Choroid plexus epithelial cell (primary cell): ENCODE results near the gene RAD51B.

Source experiments
- DNase-seq: peaks from one replicate; pipeline ENCODE4 v3.0.0-alpha.2; 2010; ENCODE audit warnings: low read depth
- H3K4me3 ChIP-seq: 2 replicates; pipeline ENCODE4 v1.5.1; 2011; ENCODE audit warnings: low read depth, mild to moderate bottlenecking, control low read depth, low read length, moderate library complexity
- CTCF ChIP-seq: conservative IDR thresholded peaks from 2 replicates; pipeline ENCODE4 v1.5.1; 2011; ENCODE audit warnings: low read depth, mild to moderate bottlenecking, control low read depth, inconsistent platforms, low read length, moderate library complexity

Gene RAD51B

GRCh38 chr14:67934087-67934486 lies 114.5 kb downstream of the RAD51B start:
- DNase-seq = peak; percentile 94
- no peak overlapping the region for H3K4me3 ChIP-seq
- peak; percentile 73 for TF ChIP-seq CTCF

GRCh38 chr14:67934862-67935261 lies 115.3 kb downstream of the RAD51B start:
- TF ChIP-seq CTCF = no peak
- no peak overlapping the region for H3K4me3 ChIP-seq
- no peak for DNase-seq

GRCh38 chr14:67935371-67935770 lies 115.8 kb downstream of the RAD51B start:
- no peak for TF ChIP-seq CTCF
- no peak for DNase-seq
- H3K4me3 ChIP-seq = no peak overlapping the region

GRCh38 chr14:67938071-67938470 lies 118.5 kb downstream of the RAD51B start:
- TF ChIP-seq CTCF = no peak
- H3K4me3 ChIP-seq = no peak overlapping the region
- DNase-seq = no peak

- TF ChIP-seq CTCF = no peak
- DNase-seq = peak; percentile 91
- no peak overlapping the region for H3K4me3 ChIP-seq
Observed at GRCh38 chr14:67940486-67941455, 121.2 kb downstream of the RAD51B start.

- H3K4me3 ChIP-seq = no peak overlapping the region
- no peak for TF ChIP-seq CTCF
- peak; percentile 53 for DNase-seq
Observed at GRCh38 chr14:67941456-67942018, 122.0 kb downstream of the RAD51B start.
